GM10248 (cell line): ENCODE measurements around the gene CD8B.
"Not testable (repeated sequence)": the region's sequence is repeated elsewhere in the genome, so short reads cannot be mapped to it uniquely, and the experiment has no call there.

Source experiments
- CTCF ChIA-PET: fragments of 300-600 bp; sonication (Branson Sonifier 250); formaldehyde crosslinking; extraction: SDS; loops from one replicate; lab custom pipeline; 2021; ENCODE audit warnings: antibody characterized with exemption; lab: Yijun Ruan, JAX
- POLR2A ChIA-PET: fragments of 350-650 bp; sonication (Branson Sonifier 250); formaldehyde crosslinking; extraction: SDS; loops from one replicate; lab custom pipeline; 2020; ENCODE audit warnings: antibody characterized with exemption; lab: Yijun Ruan, JAX
- DNase-seq: peaks from one replicate; pipeline ENCODE4 v3.0.0; 2012; ENCODE audit errors: extremely low spot score
- TF ChIP-seq, protein P1 (sequence below): IDR thresholded peaks from 2 replicates; pipeline ENCODE4 v1.5.1; 2012; ENCODE audit warnings: mild to moderate bottlenecking, low read depth; ENCODE audit errors: extremely low read depth, missing control alignments, control extremely low read depth

The CD8B gene

DNA sequence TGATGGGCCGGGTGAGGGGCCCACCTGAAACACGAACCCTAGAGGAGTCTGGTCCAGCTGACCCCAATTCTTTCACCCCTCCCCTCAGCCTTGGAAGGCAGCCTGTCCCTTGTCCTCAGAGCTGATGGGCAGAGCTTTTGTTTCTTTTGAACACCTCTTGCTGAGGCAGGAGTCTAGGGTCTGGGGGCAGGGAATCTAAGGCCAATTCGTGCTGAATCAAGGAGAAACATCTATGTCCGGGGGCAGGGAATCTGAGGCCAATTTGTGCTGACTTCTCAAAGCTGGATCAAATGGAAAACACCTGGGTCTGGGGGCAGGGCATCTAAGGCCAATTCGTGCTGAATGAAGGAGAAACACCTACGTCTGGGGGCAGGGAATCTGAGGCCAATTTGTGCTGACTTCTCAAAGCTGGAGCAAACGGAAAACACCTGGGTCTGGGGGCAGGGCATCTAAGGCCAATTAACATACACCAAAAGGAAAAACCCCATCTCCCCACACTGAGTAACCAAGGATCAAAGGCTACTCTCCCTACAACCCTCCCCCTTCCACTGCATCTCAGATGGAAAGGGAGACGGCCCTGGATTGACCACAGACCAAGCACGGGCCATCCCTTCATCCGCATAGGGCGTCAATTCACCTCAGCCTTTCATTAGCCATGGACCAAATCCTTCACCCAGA, 21.7 kb downstream of the CD8B start:
- DNase-seq, CTCF ChIA-PET, POLR2A ChIA-PET: not testable (repeated sequence)

GRCh38 chr2:86839455-86839854, 22.2 kb downstream of the CD8B start:
- DNase-seq, POLR2A ChIA-PET: not testable (repeated sequence)

DNA sequence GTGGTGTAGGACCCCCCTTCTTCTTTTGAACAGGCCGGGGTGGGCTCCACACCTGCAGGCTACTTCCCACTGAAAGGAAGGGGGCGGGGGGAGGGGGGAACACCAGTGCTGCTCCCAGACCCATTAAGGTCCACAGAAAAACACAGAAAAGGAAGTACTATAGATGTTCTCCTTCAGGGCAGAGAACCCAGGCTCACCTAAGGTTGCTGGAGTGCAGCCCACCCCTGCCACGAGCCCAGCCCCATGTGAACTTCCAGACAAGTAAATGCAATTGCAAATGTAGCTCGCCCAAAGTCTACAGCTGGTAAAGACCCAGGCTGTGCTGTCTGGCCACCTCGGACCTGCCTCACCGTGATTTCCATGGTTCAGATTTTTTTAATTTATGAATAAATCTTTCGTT, 24.0 kb downstream of the CD8B start:
- DNase-seq, POLR2A ChIA-PET, CTCF ChIA-PET: not testable (repeated sequence)

More at GRCh38 chr2:86839455-86839854, 22.2 kb downstream of the CD8B start:
- CTCF ChIA-PET, result not testable (repeated sequence)

GRCh38 chr2:86836915-86837695, 24.6 kb downstream of the CD8B start:
- POLR2A ChIA-PET, DNase-seq, CTCF ChIA-PET: not testable (repeated sequence)

- CTCF ChIA-PET, POLR2A ChIA-PET, DNase-seq: not testable (repeated sequence)
Observed at GRCh38 chr2:86835548-86835889, 26.2 kb downstream of the CD8B start.

- POLR2A ChIA-PET, result no interaction called here
- CTCF ChIA-PET, result no interaction called here
- TF ChIP-seq, protein P1, sequence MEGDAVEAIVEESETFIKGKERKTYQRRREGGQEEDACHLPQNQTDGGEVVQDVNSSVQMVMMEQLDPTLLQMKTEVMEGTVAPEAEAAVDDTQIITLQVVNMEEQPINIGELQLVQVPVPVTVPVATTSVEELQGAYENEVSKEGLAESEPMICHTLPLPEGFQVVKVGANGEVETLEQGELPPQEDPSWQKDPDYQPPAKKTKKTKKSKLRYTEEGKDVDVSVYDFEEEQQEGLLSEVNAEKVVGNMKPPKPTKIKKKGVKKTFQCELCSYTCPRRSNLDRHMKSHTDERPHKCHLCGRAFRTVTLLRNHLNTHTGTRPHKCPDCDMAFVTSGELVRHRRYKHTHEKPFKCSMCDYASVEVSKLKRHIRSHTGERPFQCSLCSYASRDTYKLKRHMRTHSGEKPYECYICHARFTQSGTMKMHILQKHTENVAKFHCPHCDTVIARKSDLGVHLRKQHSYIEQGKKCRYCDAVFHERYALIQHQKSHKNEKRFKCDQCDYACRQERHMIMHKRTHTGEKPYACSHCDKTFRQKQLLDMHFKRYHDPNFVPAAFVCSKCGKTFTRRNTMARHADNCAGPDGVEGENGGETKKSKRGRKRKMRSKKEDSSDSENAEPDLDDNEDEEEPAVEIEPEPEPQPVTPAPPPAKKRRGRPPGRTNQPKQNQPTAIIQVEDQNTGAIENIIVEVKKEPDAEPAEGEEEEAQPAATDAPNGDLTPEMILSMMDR, result no peak
- no peak for DNase-seq
Observed at GRCh38 chr2:86833315-86833714, 28.4 kb downstream of the CD8B start.

GRCh38 chr2:86832334-86833096, 29.2 kb downstream of the CD8B start:
- no peak for DNase-seq
- CTCF ChIA-PET, result no interaction called here
- POLR2A ChIA-PET, result no interaction called here
- TF ChIP-seq, protein P1, result no peak

DNA sequence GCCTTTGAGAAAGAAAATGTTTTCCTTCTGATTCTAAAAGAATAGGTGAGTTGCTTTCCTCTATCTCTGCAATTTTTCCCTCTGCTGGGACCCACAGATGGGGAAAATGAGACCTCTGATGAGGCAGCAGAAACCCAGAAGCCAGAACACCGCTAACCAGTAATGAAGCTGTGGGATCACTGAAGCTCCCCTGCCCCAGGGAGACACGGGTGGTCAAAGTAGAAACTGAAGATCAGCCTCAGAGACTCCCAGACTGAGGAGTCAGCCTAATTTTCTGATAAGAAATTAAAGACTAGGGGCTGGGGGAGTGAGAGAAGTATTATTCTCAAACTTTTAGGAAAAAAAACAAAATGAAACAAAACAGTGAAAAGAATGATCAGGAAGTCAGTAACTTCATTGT, 30.1 kb downstream of the CD8B start:
- no peak for DNase-seq
- ChIA-PET CTCF (no interaction called here), POLR2A (no interaction called here)
- TF ChIP-seq, protein P1, result no peak

DNA sequence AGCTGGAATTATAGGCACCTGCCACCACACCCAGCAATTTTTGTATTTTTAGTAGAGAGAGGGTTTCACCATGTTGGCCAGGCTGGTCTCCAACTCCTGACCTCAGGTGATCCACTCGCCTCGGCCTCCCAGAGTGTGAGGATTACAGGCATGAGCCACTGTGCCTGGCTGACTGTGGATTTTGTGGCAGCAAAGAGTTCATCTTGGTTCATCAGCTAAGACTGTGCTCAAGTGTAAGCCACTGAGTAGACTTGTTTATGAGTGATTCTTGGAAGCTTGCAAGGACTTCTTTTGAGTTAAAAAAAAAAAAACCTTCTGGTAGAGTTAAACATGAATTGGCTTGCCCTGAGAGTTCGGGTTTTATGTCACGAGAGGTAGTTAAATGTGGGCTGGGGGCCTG, 34.7 kb downstream of the CD8B start:
- no peak for DNase-seq
- ChIA-PET CTCF (no interaction called here), POLR2A (no interaction called here)
- TF ChIP-seq, protein P1, result no peak
